Colonic mucosa (tissue), 4 donors: ENCODE results near the gene OR2S2. TPM values are rescaled to one million over a fixed set of nuclear protein-coding genes. Genes with fewer than 3 reads are reported as not detected.
A peak's percentile ranks its signal among the peaks of the same experiment; 100 is the strongest.

Experiments
- DNase-seq: peaks from one replicate; pipeline ENCODE4 v3.0.0-alpha.2; 2020
- H3K27ac ChIP-seq: fragments of 200-600 bp; one replicate; pipeline ENCODE4 v1.8.0; 2021
- H3K27me3 ChIP-seq: fragments of 200-600 bp; one replicate; pipeline ENCODE4 v1.8.0; 2021
- H3K36me3 ChIP-seq: fragments of 200-600 bp; one replicate; pipeline ENCODE4 v1.8.0; 2021
- H3K4me1 ChIP-seq: fragments of 200-600 bp; one replicate; pipeline ENCODE4 v1.8.0; 2021; ENCODE audit warnings: mild to moderate bottlenecking
- H3K4me3 ChIP-seq: fragments of 200-600 bp; one replicate; pipeline ENCODE4 v1.8.0; 2021
- H3K9ac ChIP-seq, 2 donors: one replicate each; pipeline ENCODE4 v1.7.0; 2013; ENCODE audit warnings: control low read depth in 2 of 2, low read depth in 2 of 2, low read length in 2 of 2
- H3K9me3 ChIP-seq: fragments of 200-600 bp; one replicate; pipeline ENCODE4 v1.8.0; 2021
- CTCF ChIP-seq: fragments of 200-600 bp; IDR thresholded peaks from one replicate; pipeline ENCODE4 v1.8.0; 2022; ENCODE audit warnings: antibody characterized with exemption, mild to moderate bottlenecking
- intact Hi-C: fragments of 100-400 bp; cut with DNase I; formaldehyde crosslinking; loops from one replicate; pipeline ENCODE4 v1.14.1; 2022
- total RNA-seq, 2 donors: library from RNA; stranded (reverse); fragmentation: NEBNext Ultra II Directional in 1 of 2; extraction: Animal tissue kit (Norgen Biotek cat#: 25700) in 1 of 2; gene quantifications; one replicate each; pipeline ENCODE4 v1.2.1, GENCODE V29; 2021
- donor health status: healthy.
- donor health status: DM: no; HTN: no; CAD: no.
- donor health status: DM: no; HTN: no; CAD: no.

The OR2S2 gene
- total RNA-seq, 2 donors from 2014 or later: not detected

- Histone ChIP-seq H3K9me3 (no peaks in the 10 kb centered on the region), H3K36me3 (no peaks in the 10 kb centered on the region), H3K4me3 (no peak overlapping the region), H3K27me3 (no peaks in the 10 kb centered on the region), H3K9ac (peak overlapping the region in 1 of 2 donors; percentile 60), H3K4me1 (no peaks in the 10 kb centered on the region), H3K27ac (peak overlapping the region; percentile 59)
- intact Hi-C loops: no loop called here
- peak; percentile 75 for DNase-seq
- TF ChIP-seq CTCF: no peak
Observed at GRCh38 chr9:35960039-35960655, 2.2 kb upstream of the OR2S2 start.

GRCh38 chr9:35956651-35957050, 1.3 kb downstream of the OR2S2 start:
- no peak for DNase-seq
- no peak for TF ChIP-seq CTCF

GRCh38 chr9:35954942-35955546, 2.9 kb downstream of the OR2S2 start:
- no peak overlapping the region for H3K4me3 ChIP-seq
- intact Hi-C loops: no loop called here
- no peak overlapping the region for H3K27ac ChIP-seq
- no peak overlapping the region for H3K9ac ChIP-seq
- no peaks in the 10 kb centered on the region for H3K36me3 ChIP-seq
- TF ChIP-seq CTCF: peak; percentile 88
- no peaks in the 10 kb centered on the region for H3K9me3 ChIP-seq
- H3K4me1 ChIP-seq: no peaks in the 10 kb centered on the region
- no peaks in the 10 kb centered on the region for H3K27me3 ChIP-seq
- peak; percentile 71 for DNase-seq

More at GRCh38 chr9:35956651-35957050, 1.3 kb downstream of the OR2S2 start:
- H3K27ac ChIP-seq: no peak overlapping the region
- intact Hi-C loops: loop anchor here (2.0 kb wide), 1 partner anchor 66 kb away; no protein-coding TSS in a partner anchor
- H3K4me1 ChIP-seq: no peaks in the 10 kb centered on the region
- no peaks in the 10 kb centered on the region for H3K9me3 ChIP-seq
- H3K4me3 ChIP-seq: no peak overlapping the region
- no peaks in the 10 kb centered on the region for H3K27me3 ChIP-seq
- H3K36me3 ChIP-seq: no peaks in the 10 kb centered on the region
- H3K9ac ChIP-seq: no peak overlapping the region

- Histone ChIP-seq H3K9ac (no peak overlapping the region), H3K9me3 (no peaks in the 10 kb centered on the region), H3K4me1 (peaks cover 5% of the 10 kb centered on the region), H3K36me3 (no peaks in the 10 kb centered on the region), H3K27me3 (no peaks in the 10 kb centered on the region), H3K27ac (no peak overlapping the region), H3K4me3 (no peak overlapping the region)
- DNase-seq: no peak
- intact Hi-C loops: no loop called here
- no peak for TF ChIP-seq CTCF
Observed at GRCh38 chr9:35952526-35953191, 5.3 kb downstream of the OR2S2 start.

GRCh38 chr9:35951736-35952135, 6.2 kb downstream of the OR2S2 start:
- no peaks in the 10 kb centered on the region for H3K9me3 ChIP-seq
- no peaks in the 10 kb centered on the region for H3K36me3 ChIP-seq
- no peak for DNase-seq
- no peaks in the 10 kb centered on the region for H3K27me3 ChIP-seq
- no peak for TF ChIP-seq CTCF
- peaks cover 5% of the 10 kb centered on the region for H3K4me1 ChIP-seq
- intact Hi-C loops: no loop called here
- no peak overlapping the region for H3K27ac ChIP-seq
- no peak overlapping the region for H3K9ac ChIP-seq
- no peak overlapping the region for H3K4me3 ChIP-seq
